SHP77 (cell line): ENCODE measurements around the gene PMPCA.

Source experiments
- DNase-seq, 2 experiments: peaks; one replicate each; lab custom pipeline; 2025; lab: John Stamatoyannopoulos, UW

PMPCA gene

DNA sequence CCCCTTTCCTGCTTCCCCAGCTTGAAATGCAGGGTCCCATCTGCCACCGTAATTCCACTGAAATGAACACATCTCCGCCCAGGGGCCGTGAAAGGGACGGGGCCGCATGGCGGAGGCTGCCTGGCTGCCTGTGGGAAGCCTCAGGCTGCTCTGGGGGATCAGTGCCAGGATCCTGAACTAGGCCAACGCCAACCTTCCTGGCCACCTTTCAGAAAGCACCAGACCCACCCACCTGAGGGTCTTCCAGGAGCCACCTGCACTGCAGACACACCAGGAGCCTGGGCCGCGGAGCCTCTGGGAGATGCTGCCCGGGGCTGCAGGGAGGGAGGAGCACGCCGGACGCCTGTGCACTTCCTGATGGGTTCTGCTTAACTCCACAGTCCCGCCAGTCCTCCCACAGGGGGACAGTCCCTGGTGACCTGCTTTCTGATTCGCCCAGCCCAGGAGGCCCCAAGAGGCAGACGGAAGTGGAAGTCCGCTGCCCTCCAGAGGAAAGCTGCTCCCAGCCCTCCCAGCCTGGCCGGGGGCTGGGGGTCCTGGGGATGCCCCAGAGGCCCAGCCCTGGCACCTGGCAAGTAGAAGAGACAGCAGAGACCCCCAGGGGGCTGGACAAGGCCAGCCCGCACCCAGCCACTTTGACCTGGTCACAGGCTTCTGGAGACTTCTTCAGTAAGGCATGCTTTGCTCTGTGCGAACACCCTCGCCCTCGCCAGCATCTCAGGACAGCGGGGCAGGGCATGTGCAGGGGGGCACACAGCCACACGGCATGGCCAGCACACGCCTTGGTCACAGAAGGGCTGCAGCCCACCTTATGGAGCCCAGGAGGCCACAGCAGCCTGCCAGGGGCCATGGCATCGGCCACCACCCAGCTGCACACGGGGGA lies 36.9 kb upstream of the PMPCA start, which contains the start of gene CARD9:
Gene CARD9, minus strand, starts transcription at position 370 of the 883 bp plus-strand sequence. CDS start 1,591 bp downstream, outside the sequence.
- DNase-seq: peak in 1 of 2 experiments; percentile 10

DNA sequence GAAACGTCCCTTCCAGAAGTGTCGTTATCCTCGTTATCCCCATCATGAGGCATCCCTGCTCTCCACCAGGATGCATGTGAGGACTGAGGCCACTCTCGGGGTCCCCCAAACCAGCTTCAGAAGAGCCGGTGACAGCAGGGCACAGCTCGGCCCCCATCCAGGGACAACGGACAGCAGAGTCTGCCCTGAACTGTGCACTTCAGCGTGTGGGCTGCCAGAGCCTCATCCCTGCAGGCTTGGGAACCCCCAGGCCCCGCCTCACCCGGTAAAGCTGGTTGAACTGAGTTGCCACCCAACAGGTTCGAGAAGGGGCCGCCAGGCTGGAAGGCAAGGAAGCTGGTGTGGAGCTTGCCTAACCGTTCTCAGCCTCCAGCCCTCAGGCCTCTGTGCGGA lies 36.3 kb upstream of the PMPCA start:
- DNase-seq: no peak

DNA sequence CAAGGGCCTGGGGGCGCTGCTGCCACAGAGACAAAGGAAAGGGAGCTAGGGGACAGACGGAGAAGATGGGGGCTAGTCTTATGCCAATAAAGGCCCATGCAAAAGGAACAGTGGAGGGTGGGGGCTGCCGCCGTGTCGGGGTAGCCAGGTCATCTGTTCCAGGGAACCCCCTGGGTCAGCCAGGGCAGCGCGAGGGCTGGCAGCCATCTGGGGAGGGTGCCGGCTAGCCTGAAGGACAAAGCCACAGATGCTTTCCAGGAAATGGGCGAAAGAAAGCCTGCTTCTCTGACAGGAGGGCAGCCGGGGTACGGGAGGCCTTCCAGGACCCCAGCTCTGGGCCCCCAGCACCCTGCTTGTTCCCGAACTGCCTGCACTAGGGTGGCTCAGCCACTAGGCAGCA lies 35.4 kb upstream of the PMPCA start:
- DNase-seq: no peak

DNA sequence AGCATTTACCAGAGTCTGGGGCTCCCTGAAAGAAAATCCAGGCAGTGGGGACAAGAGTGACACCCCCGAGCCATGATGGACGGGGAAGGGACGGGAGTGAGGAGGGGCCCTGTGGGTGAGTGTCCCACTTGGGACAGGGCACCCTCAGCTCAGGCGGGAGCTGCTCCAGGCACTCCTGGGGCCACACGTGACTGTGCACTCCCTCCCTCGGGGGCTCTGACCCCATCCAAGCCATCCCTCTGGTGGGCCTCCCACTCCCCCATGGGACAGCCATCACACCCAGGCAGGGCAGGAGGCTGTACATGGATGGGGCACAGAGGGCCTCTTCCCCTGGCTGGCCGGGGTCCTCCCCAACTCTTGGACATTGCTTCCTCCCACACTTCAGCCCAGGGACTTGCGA lies 34.0 kb upstream of the PMPCA start:
- no peak for DNase-seq

DNA sequence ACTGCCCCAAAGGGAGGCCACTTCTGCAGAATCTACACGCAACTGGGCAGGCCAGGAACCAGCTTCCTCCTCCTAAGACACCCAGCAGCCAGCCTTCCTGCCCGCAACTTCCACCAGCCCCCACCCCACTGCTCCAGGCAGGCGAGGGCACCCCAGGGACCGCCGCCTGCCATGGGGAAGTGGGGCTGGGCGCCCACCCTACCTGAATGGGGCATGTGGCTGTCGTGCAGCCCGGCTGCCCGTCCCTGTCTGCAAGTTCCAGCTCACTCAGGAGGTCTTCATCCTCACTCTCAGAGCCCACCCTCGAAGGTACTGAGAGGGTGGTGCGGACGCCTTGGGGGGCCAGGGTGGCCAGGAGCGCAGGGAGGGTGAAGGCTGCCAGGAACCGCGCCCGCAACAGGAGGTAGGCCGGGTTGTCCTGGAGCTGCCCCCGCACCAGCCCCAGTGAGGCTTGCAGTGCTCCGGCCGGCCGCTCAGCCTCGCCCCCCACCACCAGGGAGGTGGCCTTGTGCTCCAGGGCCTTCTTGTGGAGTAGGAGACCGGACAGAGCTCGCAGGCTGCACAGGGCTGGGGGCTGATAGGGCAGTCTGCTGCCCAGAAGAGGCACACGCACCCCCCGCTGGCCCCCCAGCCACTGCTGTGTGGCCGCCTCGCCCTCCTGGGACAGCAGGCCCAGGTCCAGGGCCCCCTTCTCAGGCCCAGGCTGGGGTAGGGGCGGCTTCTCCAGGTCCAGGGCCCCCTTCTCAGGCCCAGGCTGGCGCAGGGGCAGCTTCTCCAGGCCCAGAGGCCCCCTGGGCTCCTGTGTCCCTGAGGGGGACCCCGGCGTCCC lies 32.9 kb upstream of the PMPCA start:
- DNase-seq: no peak

DNA sequence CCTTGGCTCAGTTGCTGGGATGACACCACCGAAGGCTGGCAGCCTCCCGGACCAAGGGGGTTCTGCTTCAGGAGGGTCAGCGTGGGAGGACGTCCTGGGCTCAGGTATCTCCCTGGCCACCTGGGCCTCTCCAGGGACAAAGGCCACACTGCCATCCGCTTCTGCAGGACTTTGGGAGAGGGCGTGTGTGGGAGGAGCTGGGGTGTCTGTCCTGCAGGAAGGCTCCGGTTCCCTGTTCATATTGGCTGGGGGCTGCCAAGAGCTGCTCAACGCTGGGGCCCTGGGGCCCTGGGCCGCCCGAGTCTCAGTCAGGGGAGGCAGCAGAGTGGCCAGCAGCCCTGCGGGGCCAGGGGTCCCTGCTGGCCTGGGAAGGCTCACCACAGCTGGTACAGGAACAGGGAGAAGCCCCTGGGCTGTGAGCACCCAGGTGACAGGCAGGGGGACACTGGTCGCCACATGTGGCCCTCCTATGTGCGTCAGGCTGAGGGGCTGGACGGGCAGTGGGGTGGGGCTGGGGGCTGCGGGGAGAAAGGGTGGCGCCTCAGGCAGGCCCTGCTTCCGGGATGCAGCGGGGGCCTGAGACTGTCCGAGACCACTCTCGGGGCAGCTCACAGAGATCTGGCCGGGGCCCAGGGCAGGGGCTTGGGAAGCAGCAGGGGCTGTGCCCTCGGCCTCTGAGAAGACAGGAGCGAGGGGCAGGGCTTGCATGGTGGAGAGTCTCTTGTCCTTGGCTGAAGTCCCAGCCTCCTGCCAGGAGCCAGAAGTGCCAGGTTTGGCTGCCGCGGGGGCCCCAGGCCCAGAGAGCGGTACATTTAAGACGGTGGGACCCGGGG lies 32.1 kb upstream of the PMPCA start:
- DNase-seq: no peak

DNA sequence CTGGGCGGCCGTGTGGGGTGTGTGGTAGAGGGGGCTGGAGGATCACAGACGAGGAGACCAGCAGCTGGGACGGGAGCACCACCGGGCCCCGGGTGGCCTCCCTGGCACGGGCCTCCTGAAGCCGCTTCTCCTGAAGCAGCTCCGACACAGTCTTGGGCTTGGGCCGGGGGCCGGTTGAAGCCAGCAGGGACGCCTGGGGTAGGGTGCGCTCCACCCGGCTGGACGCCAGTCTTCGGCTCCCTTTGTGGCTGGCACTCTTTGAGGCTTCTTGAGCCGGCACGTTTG lies 31.5 kb upstream of the PMPCA start:
- DNase-seq: no peak

DNA sequence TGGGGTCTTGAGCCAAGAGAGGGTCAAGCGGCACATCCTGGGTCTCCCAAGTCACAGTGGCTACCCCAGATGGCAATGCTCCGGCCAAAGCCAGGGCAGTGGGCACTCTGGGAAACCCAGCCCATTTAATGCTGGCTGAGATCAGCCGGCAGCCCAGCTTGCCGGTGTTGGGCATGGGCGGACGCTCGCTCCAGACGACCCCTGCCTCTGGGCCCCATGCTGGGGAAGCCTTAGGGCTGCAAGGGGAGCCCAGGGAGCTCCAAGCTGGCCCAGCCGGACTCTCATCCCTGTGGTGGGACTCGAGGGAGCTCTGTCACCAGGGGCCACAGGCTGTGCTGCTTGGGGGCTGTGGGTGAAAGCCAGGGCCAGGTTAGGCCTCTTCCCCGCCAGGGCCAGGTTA lies 31.1 kb upstream of the PMPCA start:
- DNase-seq: no peak

DNA sequence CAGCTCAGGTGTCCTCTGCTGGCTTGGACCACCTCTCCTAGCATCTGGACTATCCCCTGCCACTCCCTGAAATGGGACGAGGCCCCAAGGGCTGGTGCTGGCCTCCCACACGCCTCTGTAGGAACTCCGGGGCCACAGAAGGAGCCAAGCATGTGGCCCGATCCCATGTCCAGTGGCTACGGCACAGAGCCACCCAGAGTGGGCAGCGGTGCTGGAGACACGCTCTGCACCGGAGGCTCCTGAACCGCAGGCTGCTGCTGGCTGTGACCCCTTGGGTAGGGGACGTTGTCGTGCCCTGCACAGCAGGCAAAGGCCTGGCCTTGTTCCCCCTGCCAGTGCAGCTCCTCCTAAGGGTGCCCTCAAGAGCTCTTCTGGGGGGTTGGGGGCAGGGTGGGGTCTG lies 30.6 kb upstream of the PMPCA start:
- DNase-seq: no peak

DNA sequence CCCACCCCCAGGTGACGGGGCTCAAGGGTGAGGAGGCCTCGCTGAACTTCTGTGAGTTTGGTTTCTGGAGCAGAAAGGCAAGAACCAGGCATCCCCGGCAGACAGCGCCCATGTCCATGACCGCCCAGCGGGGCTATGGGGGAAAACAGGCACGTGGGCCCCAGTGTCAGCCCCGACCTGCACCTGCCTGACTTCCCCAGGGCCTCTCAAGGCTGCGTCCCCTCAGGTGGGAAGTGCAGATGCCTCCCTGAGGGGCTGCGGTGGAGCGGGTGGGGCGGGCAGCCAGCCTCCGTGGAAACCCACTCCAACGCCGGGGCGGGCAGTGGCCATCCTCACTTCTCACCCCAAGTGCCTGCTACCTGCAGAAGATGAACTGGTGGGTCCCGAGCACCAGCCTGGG lies 30.1 kb upstream of the PMPCA start:
- no peak for DNase-seq

DNA sequence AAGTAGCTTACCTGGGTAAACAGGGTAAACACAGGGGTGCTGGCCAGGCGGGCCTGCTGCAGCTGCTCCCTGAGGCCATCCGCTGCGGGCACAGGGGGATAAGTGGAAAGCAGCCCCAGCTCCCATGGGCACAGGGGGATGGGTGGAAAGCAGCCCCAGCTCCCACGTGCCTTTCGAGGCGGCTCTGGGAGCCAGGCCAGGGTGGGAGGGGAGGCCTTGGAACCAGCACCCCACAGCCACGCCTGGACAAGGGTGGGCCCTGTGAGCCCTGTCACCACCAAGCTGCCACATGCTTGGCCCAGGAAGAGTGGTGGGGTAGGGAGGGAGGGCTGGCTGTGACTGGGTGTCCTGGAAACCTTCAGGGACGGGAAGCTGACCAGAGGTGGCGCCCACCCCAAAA lies 29.1 kb upstream of the PMPCA start:
- DNase-seq: no peak

DNA sequence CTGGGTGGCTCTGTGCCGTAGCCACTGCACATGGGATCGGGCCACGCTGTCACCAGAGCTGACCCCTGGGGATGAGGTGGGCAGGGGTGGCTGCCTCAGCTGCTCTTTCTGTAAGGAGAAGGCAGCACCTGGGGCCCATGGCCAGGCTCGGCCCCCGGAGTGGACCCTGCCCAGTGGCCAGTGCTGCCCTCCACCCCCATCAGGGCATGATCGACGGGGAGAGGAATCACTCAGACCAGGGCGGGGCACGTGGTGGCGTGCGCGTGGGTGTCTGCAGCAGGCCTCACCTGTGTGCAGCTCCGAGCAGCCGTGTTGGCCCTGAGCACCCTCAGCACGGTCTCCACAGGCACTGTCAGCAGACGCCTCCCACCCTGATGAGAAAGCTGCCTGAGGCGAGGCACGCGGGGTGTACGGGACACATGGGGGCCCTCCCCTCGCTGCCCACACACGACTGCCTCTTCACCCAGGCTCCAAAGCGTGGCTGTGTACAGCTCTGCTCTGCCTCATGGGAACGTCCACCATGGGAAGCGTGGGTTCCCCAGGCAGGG lies 28.4 kb upstream of the PMPCA start:
- no peak for DNase-seq

DNA sequence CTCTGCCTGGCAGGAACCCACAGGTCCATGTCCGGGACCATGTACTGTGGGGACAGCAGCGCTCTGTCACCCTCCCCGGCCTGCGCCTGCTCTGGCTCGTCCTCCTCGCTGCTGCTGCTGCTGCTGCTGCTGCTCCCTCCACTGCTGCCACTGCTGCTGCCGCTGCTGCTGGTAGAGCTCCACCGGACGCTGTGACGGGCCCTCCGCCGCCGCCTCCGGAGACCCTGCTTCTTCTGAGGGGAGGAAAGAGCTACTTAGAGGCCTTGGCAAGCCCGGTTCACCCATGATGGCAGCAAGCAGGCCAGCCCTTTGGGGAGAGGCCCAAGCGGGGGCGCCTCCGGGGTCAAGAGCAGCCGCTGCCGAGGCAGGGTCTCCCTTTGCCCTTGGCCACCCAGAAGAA lies 27.0 kb upstream of the PMPCA start:
- no peak for DNase-seq

DNA sequence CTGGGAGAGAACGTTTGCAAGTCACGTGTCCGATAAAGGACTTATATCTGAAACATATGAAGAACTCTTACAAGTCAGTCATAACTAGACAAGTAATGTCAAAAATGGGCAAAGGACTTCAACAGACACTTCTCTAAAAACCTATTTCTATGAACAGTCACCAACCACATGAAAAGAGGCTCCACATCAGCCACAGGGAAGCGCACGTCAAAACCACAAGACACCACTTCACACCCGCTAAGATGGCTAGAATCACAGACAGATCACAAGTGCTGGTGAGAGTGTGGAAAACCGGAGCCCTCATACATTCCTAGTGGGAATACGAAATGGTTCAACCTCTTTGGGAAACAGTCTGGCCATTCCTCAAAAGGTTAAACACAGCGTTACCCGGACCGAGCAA lies 25.4 kb upstream of the PMPCA start:
- DNase-seq: no peak

DNA sequence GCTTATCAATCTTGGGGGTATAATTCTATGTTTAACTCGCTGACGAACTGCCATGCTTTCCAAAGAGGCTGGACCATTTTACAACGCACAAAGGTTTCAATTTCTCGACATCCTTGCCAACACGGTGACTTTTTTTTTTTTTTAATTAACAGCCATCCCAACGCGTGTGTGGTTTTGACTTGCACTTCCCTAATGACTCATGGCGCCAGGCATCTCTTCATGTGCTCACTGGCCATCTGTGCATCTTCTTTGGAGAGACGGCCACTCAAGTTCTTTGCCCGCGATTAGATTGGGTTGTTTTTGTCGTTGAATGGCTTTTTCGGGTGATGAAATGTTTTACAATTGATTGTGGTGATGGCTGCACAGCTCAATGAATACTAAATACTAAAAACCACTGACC lies 24.4 kb upstream of the PMPCA start:
- no peak for DNase-seq

DNA sequence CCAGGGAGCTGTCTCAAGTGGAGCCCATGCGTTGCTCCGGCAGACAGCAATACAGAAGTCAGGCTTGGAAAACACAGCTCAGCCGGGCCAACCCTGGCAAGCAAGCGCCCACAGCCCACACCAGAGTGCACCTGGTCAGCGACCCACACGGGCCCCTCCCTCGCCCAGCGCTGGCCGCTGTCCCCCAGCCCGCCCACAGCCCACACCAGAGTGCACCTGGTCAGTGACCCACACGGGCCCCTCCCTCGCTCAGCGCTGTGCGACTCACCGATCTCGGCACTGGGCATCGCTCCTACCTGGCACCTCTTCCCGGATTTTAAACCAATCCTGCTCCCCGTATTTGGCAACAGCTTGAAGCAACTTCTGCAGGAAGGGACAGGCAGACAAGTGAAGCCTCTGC lies 23.2 kb upstream of the PMPCA start:
- DNase-seq: no peak

DNA sequence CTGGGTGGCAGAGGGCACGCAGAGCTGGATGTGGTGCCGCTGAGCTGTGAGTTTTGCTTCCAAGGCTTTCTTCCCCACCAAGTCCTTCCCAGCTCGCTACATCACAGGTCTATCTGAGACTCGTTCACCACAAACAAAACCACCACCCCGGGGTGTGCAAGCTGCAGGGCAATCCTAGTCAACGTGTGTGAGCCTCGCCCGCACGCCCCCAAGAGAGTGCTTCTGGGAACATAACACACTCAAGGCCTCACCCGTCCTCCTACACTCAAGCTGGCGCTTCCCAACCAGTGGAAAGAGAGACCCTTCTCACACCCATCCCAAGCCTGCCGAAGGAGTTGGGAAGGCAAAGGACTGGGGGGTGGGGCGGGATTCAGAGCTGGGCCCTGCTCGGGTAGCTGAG lies 21.1 kb upstream of the PMPCA start:
- DNase-seq: no peak

DNA sequence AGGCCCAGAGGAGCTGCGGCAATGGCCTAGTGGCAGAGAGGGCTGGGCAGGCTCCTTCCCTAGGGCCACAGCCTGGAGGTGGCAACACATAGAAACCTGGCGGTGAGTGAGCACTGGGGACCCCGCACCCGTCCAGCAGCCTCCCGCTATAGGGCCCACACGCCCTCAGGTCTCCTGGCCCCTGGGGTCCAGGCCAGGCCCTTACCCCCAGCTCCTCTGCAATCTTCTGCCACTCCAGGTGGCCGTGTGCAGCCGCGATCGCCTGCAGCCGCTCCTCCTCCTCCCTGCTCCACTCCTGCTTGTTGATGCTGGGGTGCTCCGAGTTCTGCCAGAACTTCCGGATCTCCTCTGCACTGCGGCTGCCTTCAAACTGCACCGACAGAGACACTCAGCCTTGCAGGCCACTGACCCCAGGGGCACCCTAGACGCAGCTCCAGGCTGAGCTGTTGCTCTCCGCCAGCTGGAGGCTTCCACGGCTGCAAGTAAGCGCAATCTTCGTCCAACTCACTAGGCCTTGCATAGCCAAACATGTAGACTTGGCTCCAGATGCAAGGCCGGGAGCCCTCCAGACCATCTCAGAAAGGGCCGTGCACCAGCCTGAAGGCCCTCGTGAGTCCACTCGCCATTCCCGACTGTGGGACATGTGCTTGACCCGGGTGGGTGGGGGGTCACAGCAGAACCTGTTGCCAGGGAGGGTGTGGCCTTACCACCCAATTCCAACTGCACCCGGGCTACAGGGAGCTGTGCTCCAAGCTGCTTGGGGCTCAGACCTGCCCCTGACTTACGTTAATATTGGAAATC lies 18.5 kb upstream of the PMPCA start:
- no peak for DNase-seq

DNA sequence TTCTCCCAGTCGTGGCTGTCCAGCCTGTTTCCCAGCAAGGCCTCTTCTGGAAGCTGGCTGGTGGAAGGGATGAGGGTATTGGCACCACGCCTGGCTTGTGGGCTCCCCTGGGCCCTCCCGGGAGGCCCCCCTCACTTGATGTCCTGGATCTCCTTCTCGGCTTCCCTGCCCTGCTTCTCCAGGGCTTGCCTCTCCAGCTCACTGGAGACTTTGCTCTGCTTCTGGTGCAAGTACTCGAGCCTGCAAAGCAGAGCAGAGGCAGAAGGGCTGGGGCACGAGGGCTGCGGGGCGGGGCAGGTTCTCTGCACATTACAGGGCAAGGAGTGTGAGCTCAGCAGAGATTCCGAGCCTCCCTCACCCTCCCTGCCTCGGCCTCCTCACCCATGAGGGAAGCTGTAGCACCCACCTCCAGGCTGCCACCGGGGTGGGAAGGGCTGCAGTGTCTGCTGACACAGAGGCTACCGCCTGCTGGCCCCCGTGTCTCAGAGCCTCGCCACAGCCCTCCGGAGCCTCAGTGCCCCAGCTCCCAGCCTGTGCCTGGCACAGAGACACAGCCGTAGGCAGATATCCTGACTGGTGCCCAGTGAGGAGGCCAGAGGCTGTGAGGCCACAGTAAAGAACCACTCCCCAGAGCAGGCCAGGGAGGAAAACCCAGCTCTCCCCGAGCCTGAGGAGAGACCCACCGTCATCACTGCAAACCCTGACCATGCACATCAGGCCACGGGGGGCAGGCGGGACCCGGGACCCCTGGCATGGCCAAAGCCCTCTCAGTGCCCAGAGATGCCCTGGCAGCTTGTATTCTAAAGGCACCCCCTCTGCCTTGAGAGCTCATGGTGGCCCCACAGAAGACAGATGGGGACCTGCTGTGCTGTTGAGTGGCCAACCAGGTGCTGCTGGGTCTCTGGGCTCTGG lies 17.7 kb upstream of the PMPCA start:
- DNase-seq: no peak

DNA sequence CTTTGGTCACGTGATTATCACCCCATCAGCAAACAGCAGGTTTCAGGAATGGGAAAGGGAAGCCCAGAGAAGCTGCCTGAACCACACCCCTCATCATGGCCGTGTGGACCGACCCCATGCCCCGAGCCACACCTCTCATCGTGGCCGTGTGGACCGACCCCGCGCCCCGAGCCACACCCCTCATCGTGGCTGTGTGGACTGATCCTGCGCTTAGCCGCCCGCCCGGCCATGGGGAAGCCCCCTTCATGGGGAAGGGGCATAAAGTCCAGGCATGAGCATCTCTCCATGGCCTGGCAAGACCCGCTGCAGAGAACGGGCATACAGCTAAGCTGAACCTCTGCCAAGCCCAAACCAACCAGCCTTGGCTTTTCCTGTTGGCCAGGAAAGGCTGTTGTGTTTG lies 16.9 kb upstream of the PMPCA start:
- DNase-seq: no peak
